ENCODE measurements around the gene YKT6. TPM values are rescaled to one million over a fixed set of nuclear protein-coding genes. Genes with fewer than 3 reads are reported as not detected.

The YKT6 gene
- total and polyA plus RNA-seq, 7 donors: 47.7 to 153 (median 68.7) TPM

DNA sequence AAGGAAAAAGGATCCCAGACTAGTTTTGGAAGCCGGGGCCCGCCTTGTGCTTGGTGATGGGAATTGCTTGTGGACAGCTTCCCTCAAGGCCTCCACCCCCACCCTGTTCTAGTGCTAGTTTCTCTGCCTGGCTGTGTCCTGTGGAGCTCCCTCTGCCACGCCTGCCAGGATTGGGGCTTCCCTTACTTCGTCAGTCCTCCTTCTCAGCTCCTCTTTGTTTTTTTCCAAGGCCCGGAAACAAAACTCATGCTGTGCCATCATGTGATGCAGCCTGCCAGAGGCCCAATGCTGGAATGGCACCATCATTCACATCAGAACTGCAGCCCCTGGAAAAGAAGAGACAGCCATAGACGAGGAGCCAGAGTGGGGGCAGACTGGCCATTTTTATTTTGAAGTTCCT is 11.2 kb downstream of the YKT6 start:
- no peaks in the 10 kb centered on the region for H3K27me3 ChIP-seq (ENCODE audit: insufficient read depth in 3 of 3, low read length in 2 of 3)
- no peak overlapping the region for H3K27ac ChIP-seq
- 80 to 90% (median 84%) methylated on average over 6 of the region's 6 CpGs for WGBS, 3 donors
- TF ChIP-seq CTCF (IDR thresholded peaks at IDR 0.05): no peak
- H3K36me3 ChIP-seq (ENCODE audit: insufficient read depth in 1 of 2, low read depth in 1 of 2): peaks cover 17 to 59% of the 10 kb centered on the region in 2 donors
- no peaks in the 10 kb centered on the region for H3K9me3 ChIP-seq
- peaks cover 13% of the 10 kb centered on the region for H3K4me1 ChIP-seq
- ATAC-seq: no peak
- intact Hi-C loops (cut with DNase I): no loop called here
- H3K4me3 ChIP-seq: no peak overlapping the region
- peak in 1 of 2 donors; percentile 12 for DNase-seq

- ATAC-seq (peak; percentile 35 to 83 (median 54)), DNase-seq (peak in 1 of 2 donors; percentile 16)
- no peaks in the 10 kb centered on the region for H3K27me3 ChIP-seq (ENCODE audit: insufficient read depth in 3 of 3, low read length in 2 of 3)
- H3K9me3 ChIP-seq: no peaks in the 10 kb centered on the region
- peaks cover 13% of the 10 kb centered on the region for H3K4me1 ChIP-seq
- H3K27ac ChIP-seq: peak overlapping the region; percentile 86
- WGBS, 3 donors: 55 to 59% (median 55%) methylated on average over 7 of the region's 7 CpGs
- peaks cover 16 to 52% of the 10 kb centered on the region in 2 donors for H3K36me3 ChIP-seq (ENCODE audit: insufficient read depth in 1 of 2, low read depth in 1 of 2)
- no peak overlapping the region for H3K4me3 ChIP-seq
- intact Hi-C loops (cut with DNase I): no loop called here
- no peak for TF ChIP-seq CTCF (IDR thresholded peaks at IDR 0.05)
Measured at GRCh38 chr7:44212581-44213184, 11.9 kb downstream of the YKT6 start.

GRCh38 chr7:44213206-44213876 is 12.6 kb downstream of the YKT6 start:
- H3K9me3 ChIP-seq: no peaks in the 10 kb centered on the region
- peak overlapping the region; percentile 86 for H3K27ac ChIP-seq
- intact Hi-C loops (cut with DNase I): no loop called here
- peaks cover 14 to 45% of the 10 kb centered on the region in 2 donors for H3K36me3 ChIP-seq (ENCODE audit: insufficient read depth in 1 of 2, low read depth in 1 of 2)
- 41 to 73% (median 55%) methylated on average over 3 of the region's 3 CpGs for WGBS, 3 donors
- H3K4me3 ChIP-seq: no peak overlapping the region
- H3K4me1 ChIP-seq: peaks cover 13% of the 10 kb centered on the region
- no peak for TF ChIP-seq CTCF (IDR thresholded peaks at IDR 0.05)
- ATAC-seq (no peak), DNase-seq (peak in 1 of 2 donors; percentile 41)
- no peaks in the 10 kb centered on the region for H3K27me3 ChIP-seq (ENCODE audit: insufficient read depth in 3 of 3, low read length in 2 of 3)

GRCh38 chr7:44213877-44214388 is 13.2 kb downstream of the YKT6 start:
- Histone ChIP-seq H3K4me1 (peaks cover 16% of the 10 kb centered on the region), H3K27me3 (ENCODE audit: insufficient read depth in 3 of 3, low read length in 2 of 3) (no peaks in the 10 kb centered on the region), H3K36me3 (ENCODE audit: insufficient read depth in 1 of 2, low read depth in 1 of 2) (peaks cover 11 to 39% of the 10 kb centered on the region in 2 donors), H3K27ac (peak overlapping the region; percentile 86), H3K9me3 (no peaks in the 10 kb centered on the region), H3K4me3 (no peak overlapping the region)
- ATAC-seq (no peak), DNase-seq (peak in 1 of 2 donors; percentile 35)
- WGBS, 3 donors: 75 to 87% (median 82%) methylated on average over 9 of the region's 9 CpGs
- no peak for TF ChIP-seq CTCF (IDR thresholded peaks at IDR 0.05)
- intact Hi-C loops (cut with DNase I): no loop called here

Measured in psoas muscle (tissue), 8 donors.